HG03571 (cell line): ENCODE data around the gene EBF3.

Experiments
- ATAC-seq: cut with Tn5 transposase; IDR thresholded peaks from one replicate; pipeline ENCODE4 v1.9.1; 2021; ENCODE audit not compliant: unreplicated experiment

The EBF3 gene

GRCh38 chr10:129959544-129960480, 4.3 kb downstream of the EBF3 start:
- no peak for ATAC-seq

GRCh38 chr10:129958629-129959543, 5.2 kb downstream of the EBF3 start:
- no peak for ATAC-seq

GRCh38 chr10:129958148-129958628, 5.9 kb downstream of the EBF3 start:
- ATAC-seq = no peak

GRCh38 chr10:129956876-129957673, 7.0 kb downstream of the EBF3 start:
- ATAC-seq = no peak

- ATAC-seq = no peak
These were observed 7.8 kb downstream of the EBF3 start for GRCh38 chr10:129956286-129956670.

GRCh38 chr10:129955601-129956285, 8.3 kb downstream of the EBF3 start:
- ATAC-seq = no peak

- ATAC-seq = no peak
These were observed 9.4 kb downstream of the EBF3 start for GRCh38 chr10:129954492-129955315.

GRCh38 chr10:129953119-129954051, 10.7 kb downstream of the EBF3 start:
- ATAC-seq = no peak

- ATAC-seq = no peak
These were observed 11.5 kb downstream of the EBF3 start for GRCh38 chr10:129952378-129953118.

- no peak for ATAC-seq
These were observed 12.2 kb downstream of the EBF3 start for GRCh38 chr10:129951970-129952265.

GRCh38 chr10:129951101-129951969, 12.7 kb downstream of the EBF3 start:
- no peak for ATAC-seq

GRCh38 chr10:129950676-129951075, 13.4 kb downstream of the EBF3 start:
- ATAC-seq = no peak

GRCh38 chr10:129949891-129950291, 14.2 kb downstream of the EBF3 start:
- no peak for ATAC-seq

GRCh38 chr10:129949411-129949810, 14.7 kb downstream of the EBF3 start:
- no peak for ATAC-seq

GRCh38 chr10:129946859-129947258, 17.2 kb downstream of the EBF3 start:
- no peak for ATAC-seq

- no peak for ATAC-seq
These were observed 17.9 kb downstream of the EBF3 start for GRCh38 chr10:129945941-129946760.
